Activated CD4-positive, alpha-beta T cell treated with anti-CD3 and anti-CD28 coated beads for 36 hours (primary cell): ENCODE measurements around the gene EXOSC2. TPM values are rescaled to one million over a fixed set of nuclear protein-coding genes. Genes with fewer than 3 reads are reported as not detected.

ENCODE experiments used
- ATAC-seq: fragments of 200-7000 bp; cut with Tn5 transposase; one replicate; pipeline ENCODE4 v1.10.0; 2021; ENCODE audit warnings: mild to moderate bottlenecking, moderate library complexity
- CTCF ChIA-PET: fragments of 350-600 bp; sonication (Branson Sonifier 250); formaldehyde crosslinking; loops from one replicate; lab custom pipeline; 2021; ENCODE audit warnings: antibody characterized with exemption; lab: Charles Lee
- POLR2A ChIA-PET: fragments of 350-600 bp; sonication (Branson Sonifier 250); formaldehyde crosslinking; loops from one replicate; lab custom pipeline; 2021; ENCODE audit warnings: antibody characterized with exemption, inconsistent platforms; lab: Charles Lee
- DNase-seq: peaks from one replicate; pipeline ENCODE4 v3.0.0-alpha.2; 2020
- H3K27ac Mint-ChIP-seq: one replicate; pipeline ENCODE4 v1.8.0; 2021; ENCODE audit warnings: mixed read lengths
- H3K27me3 Mint-ChIP-seq: one replicate; pipeline ENCODE4 v1.8.0; 2021; ENCODE audit warnings: mixed read lengths
- H3K36me3 Mint-ChIP-seq: one replicate; pipeline ENCODE4 v1.8.0; 2021; ENCODE audit warnings: low read depth, mixed read lengths
- H3K4me1 Mint-ChIP-seq: one replicate; pipeline ENCODE4 v1.8.0; 2021; ENCODE audit warnings: mixed read lengths
- H3K4me3 Mint-ChIP-seq: one replicate; pipeline ENCODE4 v1.8.0; 2021; ENCODE audit warnings: mild to moderate bottlenecking, moderate library complexity, mixed read lengths
- H3K9me3 Mint-ChIP-seq: one replicate; pipeline ENCODE4 v1.8.0; 2021; ENCODE audit warnings: low read depth, mixed read lengths
- intact Hi-C, 2 experiments: fragments of 100-400 bp; cut with DNase I in 1 of 2; cut with micrococcal nuclease in 1 of 2; formaldehyde crosslinking; loops; one replicate each; pipeline versions ENCODE4 v1.14.2 to v1.15.1; 2022 to 2024; cut with DNase I, micrococcal nuclease
- total RNA-seq, 2 experiments: library from RNA; stranded (reverse); gene quantifications; one replicate each; pipeline ENCODE4 v1.2.3, GENCODE V29; 2021

EXOSC2 gene, protein sequence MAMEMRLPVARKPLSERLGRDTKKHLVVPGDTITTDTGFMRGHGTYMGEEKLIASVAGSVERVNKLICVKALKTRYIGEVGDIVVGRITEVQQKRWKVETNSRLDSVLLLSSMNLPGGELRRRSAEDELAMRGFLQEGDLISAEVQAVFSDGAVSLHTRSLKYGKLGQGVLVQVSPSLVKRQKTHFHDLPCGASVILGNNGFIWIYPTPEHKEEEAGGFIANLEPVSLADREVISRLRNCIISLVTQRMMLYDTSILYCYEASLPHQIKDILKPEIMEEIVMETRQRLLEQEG
- total RNA-seq, result 10 to 100 TPM; 67.9 to 86.0 TPM

DNA sequence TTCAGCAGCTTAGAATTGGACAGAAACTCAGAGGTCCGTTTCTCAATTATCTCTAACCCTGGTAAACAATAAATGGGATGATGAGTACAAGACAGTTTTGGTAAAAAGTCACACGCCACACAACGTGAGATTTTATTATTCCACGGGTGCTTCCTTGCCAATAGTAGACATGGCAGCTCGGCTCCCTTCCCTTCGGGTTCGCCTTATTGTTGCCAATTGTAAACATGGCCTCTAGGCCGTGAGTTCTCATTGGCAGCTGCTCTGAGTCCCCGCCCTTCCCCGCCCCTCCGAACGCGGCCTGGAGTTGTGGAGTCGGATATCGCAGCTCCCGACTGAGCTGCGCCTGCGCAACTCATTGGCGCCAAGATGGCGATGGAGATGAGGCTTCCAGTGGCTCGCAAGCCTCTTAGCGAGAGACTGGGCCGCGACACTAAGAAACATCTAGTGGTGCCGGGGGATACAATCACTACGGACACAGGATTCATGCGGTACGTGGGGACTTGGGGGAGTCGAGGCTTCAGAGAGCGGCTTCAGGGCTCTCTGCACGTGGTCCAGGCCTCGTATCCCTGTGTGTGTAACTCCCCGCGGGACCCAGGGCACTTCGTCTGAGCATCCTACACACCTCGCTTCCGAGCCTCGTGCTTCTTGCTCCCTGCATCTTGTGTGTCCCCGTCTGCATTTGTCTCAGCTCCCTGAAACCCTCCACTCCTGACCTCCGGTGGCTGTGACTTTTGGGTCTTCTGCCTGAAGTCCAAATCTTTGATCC, at the start of gene EXOSC2:
TSS of gene EXOSC2 (plus strand) at position 355 of the 766 bp plus-strand sequence. CDS start at position 367, 12 bp downstream.
- no peaks in the 10 kb centered on the region for H3K27me3 Mint-ChIP-seq
- peaks cover 44% of the 10 kb centered on the region for H3K4me1 Mint-ChIP-seq
- intact Hi-C loops, result loop anchor here (1.0 to 5.0 kb wide), 7 partner anchors 19 to 869 kb away; partner anchors contain the start of genes FUBP3 (in 1 of the 2), NUP214 (in 1 of the 2) and TOR1A (in 1 of the 2)
- CTCF ChIA-PET, result interaction anchor here (0.6 to 3.3 kb wide), 11 partner anchors 8 to 233 kb away, joined by 3 to 35 read pairs (median 4); no protein-coding TSS in a partner anchor
- peaks cover 40% of the 10 kb centered on the region for H3K36me3 Mint-ChIP-seq
- POLR2A ChIA-PET, result interaction anchor here (0.7 to 1.5 kb wide), 6 partner anchors 9 to 680 kb away, joined by 3 to 9 read pairs (median 4); partner anchors contain the start of genes ABL1 and FUBP3
- DNase-seq (peak; percentile 99), ATAC-seq (peak; percentile 98)
- H3K9me3 Mint-ChIP-seq, result no peaks in the 10 kb centered on the region
- peak within 1 kb of the TSS; percentile 98 for H3K27ac Mint-ChIP-seq
- H3K4me3 Mint-ChIP-seq, result peak within 1 kb of the TSS; percentile 97

DNA sequence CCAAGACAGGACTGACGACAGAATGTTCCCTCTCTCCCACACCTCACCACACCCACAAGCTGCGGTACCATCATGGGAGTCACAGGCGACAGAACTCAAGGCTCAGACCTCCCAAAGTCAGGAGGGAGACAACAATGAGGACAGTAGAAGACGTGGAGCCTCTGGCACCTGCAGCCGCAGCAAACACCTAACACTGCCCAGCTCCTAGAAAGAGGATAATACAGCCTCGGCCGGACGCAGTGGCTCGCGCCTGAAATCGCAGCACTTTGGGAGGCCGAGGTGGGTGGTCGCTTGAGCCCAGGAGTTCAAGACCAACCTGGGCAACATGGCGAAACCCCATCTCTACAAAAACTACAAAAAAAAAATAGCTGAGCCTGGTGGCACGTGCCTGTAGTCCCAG, 42.4 kb upstream of the EXOSC2 start:
- ATAC-seq (no peak), DNase-seq (no peak)
- intact Hi-C loops, result no loop called here
- Mint-ChIP-seq H3K4me3 (no peak overlapping the region), H3K27me3 (peaks cover 18% of the 10 kb centered on the region), H3K27ac (no peak overlapping the region), H3K9me3 (peaks cover 2% of the 10 kb centered on the region), H3K4me1 (no peaks in the 10 kb centered on the region), H3K36me3 (no peaks in the 10 kb centered on the region)
- CTCF ChIA-PET, result no interaction called here
- POLR2A ChIA-PET, result no interaction called here

DNA sequence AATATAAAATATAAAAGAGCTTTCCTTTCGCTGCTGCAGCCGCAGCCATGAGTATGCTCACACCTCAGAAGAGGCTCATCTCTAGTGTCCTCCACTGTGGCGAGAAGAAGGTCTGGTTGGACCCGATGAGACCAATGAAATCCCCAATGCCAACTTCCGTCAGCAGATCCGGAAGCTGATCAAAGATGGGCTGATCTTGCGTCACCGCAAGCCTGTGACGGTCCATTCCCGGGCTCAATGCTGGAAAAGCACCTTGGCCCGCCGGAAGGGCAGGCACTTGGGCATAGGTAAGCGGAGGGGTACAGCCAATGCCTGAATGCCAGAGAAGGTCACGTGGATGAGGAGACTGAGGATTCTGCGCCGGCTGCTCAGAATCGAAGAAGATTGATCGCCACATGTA, 41.8 kb upstream of the EXOSC2 start:
- ChIA-PET POLR2A (no interaction called here), CTCF (no interaction called here)
- H3K27me3 Mint-ChIP-seq, result peaks cover 21% of the 10 kb centered on the region
- H3K9me3 Mint-ChIP-seq, result no peaks in the 10 kb centered on the region
- H3K27ac Mint-ChIP-seq, result no peak overlapping the region
- DNase-seq, result no peak
- no peak overlapping the region for H3K4me3 Mint-ChIP-seq
- ATAC-seq, result no peak
- intact Hi-C loops, result no loop called here
- H3K4me1 Mint-ChIP-seq, result no peaks in the 10 kb centered on the region
- no peaks in the 10 kb centered on the region for H3K36me3 Mint-ChIP-seq

DNA sequence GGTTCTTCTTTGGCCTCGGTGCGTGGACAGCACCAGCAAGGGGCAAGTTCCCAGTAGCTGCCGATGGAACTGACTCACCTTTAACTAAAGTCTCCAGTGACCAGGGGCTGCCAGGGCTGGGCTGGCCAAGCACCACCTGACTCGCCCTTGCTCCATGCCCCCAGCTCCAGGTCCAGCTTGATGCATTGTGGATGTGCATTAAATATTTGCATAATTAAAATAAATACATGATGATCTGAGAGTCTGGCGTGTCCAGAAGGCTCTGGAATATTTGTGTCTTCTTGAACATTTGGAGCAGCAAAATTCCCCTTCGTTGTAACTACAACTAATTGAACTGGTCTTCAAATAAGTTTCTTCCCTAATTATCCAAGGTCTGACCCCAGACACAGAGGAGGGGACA, 38.7 kb upstream of the EXOSC2 start:
- Mint-ChIP-seq H3K27ac (no peak overlapping the region), H3K4me1 (peaks cover 2% of the 10 kb centered on the region), H3K27me3 (peaks cover 41% of the 10 kb centered on the region), H3K4me3 (no peak overlapping the region), H3K9me3 (no peaks in the 10 kb centered on the region), H3K36me3 (no peaks in the 10 kb centered on the region)
- ChIA-PET CTCF (no interaction called here), POLR2A (no interaction called here)
- DNase-seq, result no peak
- no peak for ATAC-seq
- intact Hi-C loops, result no loop called here

DNA sequence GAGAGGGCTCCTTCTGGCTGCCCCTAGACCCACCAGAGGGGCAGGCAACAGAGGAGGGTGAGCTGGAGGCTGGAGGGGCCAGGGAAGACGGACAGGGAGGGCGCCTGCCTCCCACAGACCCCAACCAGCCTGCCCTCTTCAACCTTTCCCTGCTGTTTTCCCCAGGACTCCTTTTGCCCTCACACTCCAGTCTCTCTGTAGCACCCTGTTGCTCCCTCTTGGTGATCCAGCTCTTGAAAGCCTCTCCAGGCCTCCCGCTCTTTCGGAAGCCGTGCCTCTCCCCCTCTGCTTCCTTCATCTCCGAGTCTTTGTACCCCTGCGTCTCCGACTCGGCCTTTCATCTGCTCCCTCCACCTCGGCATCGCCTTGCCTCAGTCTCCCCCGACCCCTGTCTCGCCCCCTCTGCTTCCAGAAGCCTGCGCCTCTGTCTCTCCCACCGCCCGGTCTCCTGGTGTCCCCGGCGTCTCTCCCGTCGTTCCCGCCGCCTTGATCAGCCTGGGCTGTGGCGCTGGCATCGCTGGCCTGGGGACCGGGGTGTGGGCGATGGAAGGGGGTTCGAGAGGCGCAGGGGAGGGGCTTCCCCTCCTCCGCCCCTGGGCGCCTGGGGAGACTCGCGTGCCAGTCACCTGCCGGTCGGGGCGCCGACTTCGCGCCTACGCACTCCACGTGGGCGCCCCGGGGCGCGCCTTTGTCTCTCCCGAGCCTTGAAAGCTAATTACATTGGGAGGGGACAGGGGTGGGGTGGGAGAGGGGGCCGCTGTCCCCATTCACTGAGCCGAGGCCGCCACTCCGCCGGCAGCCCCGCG, 34.5 kb upstream of the EXOSC2 start:
- CTCF ChIA-PET, result no interaction called here
- H3K4me3 Mint-ChIP-seq, result no peak overlapping the region
- H3K27ac Mint-ChIP-seq, result no peak overlapping the region
- no peaks in the 10 kb centered on the region for H3K9me3 Mint-ChIP-seq
- H3K36me3 Mint-ChIP-seq, result no peaks in the 10 kb centered on the region
- peaks cover 15% of the 10 kb centered on the region for H3K4me1 Mint-ChIP-seq
- H3K27me3 Mint-ChIP-seq, result peaks cover 56% of the 10 kb centered on the region
- intact Hi-C loops, result no loop called here
- ATAC-seq (no peak), DNase-seq (no peak)
- POLR2A ChIA-PET, result no interaction called here

DNA sequence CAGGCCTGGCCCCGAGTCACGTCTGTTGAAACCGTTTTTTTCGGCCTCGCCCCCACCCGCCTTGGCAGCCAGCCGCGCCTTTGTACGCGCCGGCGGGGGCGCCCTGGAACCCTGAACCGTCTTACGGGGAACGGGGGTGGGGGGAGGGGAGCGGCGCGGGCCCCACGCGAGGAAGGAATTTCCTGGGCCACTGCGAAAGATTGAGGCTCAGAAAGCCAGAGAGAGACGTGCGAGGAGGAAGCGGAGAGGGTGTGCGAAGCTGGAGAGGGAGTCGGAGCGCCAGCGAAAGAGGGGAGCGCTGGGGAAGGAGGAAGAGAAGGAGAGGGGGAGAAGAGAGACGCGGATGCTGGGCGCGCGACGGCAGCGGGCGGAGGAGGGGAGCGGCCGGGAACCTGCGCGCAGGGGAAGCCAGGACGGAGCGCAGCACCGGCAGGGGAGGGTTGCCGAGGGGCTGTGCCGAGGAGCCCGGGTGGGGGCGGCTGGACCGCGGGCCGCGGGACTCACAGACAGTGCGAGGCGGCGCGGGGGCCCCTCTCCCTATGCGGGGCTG, 33.8 kb upstream of the EXOSC2 start:
- DNase-seq (peak; percentile 20), ATAC-seq (no peak)
- H3K4me1 Mint-ChIP-seq, result peaks cover 17% of the 10 kb centered on the region
- peaks cover 61% of the 10 kb centered on the region for H3K27me3 Mint-ChIP-seq
- POLR2A ChIA-PET, result no interaction called here
- H3K27ac Mint-ChIP-seq, result no peak overlapping the region
- intact Hi-C loops, result loop anchor here in 1 of 2 experiments (5.0 kb wide), 1 partner anchor 1928 kb away; no protein-coding TSS in a partner anchor
- no peaks in the 10 kb centered on the region for H3K36me3 Mint-ChIP-seq
- CTCF ChIA-PET, result no interaction called here
- no peak overlapping the region for H3K4me3 Mint-ChIP-seq
- H3K9me3 Mint-ChIP-seq, result no peaks in the 10 kb centered on the region

DNA sequence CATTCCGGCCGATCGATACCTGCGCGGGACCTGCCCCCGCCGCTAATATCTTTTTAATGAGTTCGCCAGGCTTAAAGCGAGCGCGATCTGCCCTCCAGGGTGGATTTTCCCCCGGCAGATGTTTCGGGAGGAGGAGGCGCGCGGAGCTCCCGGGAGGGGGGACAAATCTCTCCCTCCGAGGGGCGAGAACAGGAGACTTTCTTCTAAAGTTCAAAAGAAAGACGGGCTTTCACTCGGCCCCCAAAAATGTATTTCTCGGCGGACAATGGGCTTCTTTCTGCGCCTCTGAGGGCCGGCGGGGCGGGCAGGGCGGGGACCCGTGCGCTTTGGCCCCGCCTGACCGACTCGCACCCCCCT, 33.3 kb upstream of the EXOSC2 start:
- H3K27me3 Mint-ChIP-seq, result peaks cover 62% of the 10 kb centered on the region
- ChIA-PET POLR2A (no interaction called here), CTCF (no interaction called here)
- H3K27ac Mint-ChIP-seq, result no peak overlapping the region
- no peak overlapping the region for H3K4me3 Mint-ChIP-seq
- ATAC-seq, result no peak
- H3K9me3 Mint-ChIP-seq, result no peaks in the 10 kb centered on the region
- H3K4me1 Mint-ChIP-seq, result peaks cover 18% of the 10 kb centered on the region
- intact Hi-C loops, result loop anchor here in 1 of 2 experiments (5.0 kb wide), 1 partner anchor 1927 kb away; no protein-coding TSS in a partner anchor
- no peak for DNase-seq
- H3K36me3 Mint-ChIP-seq, result no peaks in the 10 kb centered on the region

DNA sequence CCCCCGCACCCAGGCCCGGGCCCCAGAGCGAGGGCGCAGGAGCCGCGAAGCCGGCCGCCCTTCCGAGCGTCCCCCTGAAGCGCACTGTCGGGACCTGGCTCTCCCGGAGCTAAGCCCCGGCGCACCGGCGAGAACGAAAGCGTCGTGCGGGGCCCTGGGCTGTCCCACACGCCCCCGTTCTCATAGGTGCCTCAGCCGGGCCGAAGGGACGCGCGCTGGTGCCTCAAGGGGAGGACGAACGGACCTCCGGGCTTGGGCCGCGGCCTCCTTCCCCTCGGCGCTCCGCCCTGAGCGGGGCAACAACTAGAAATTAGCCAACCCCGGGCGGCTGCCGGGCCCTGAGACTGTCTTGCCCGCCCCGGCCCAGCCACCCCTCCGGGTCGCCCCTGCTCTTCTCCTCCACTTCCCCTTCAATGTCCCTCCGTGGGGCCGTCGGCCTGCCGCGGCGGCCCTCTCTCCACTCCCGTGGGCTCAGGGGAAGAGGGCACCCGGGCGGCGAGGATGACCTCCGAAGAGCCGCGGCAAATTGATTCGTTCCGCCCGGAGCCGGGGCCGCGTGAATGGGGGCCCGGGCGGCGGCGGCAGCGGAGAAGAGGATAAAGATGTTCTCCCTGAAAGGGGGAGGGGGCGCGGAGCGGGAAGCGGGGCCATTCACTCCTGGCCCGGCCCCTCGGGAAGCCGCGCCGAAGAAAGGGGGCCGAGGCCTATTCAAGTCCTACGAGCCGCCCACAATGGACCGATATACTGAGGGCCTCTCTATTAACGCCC, 32.7 kb upstream of the EXOSC2 start:
- Mint-ChIP-seq H3K36me3 (no peaks in the 10 kb centered on the region), H3K27ac (no peak overlapping the region), H3K27me3 (peaks cover 63% of the 10 kb centered on the region), H3K4me3 (no peak overlapping the region), H3K9me3 (no peaks in the 10 kb centered on the region), H3K4me1 (peaks cover 21% of the 10 kb centered on the region)
- ChIA-PET CTCF (no interaction called here), POLR2A (no interaction called here)
- DNase-seq (peak; percentile 14), ATAC-seq (no peak)
- intact Hi-C loops, result loop anchor here in 1 of 2 experiments (5.0 kb wide), 1 partner anchor 1926 kb away; no protein-coding TSS in a partner anchor

DNA sequence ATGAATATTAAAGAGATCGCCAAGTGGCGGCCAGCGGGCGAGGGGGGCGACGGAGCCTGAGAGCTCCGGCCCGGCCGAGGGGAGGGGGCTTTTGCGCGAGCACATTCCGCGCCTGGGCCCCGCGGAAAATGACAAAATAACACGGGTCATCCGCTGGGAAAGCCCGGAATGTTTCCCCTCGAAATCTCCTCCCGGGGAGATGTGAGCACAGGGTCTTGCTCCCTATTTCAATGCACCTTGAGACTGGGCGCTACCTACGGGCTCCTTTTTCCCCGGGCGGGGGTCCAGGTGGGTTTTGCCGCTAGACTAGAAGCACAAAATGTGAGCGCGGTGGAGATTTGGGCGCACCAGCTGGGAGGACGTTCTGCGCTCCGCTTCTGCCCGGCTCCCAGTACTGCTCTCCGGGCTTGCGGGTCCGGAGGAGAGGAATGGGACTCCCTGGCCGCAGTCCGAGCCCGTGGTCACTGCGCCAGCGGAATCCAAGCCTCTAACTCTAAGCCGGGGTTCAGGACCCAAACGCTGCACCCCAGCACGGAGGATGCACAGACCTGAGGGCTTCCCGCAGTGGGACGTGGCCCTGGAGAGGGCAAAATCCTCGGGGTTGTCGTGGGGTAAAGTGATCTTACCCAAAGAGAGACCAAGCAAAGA, 32.0 kb upstream of the EXOSC2 start:
- no peaks in the 10 kb centered on the region for H3K9me3 Mint-ChIP-seq
- DNase-seq, result peak; percentile 18
- H3K36me3 Mint-ChIP-seq, result no peaks in the 10 kb centered on the region
- no peak for ATAC-seq
- peaks cover 62% of the 10 kb centered on the region for H3K27me3 Mint-ChIP-seq
- POLR2A ChIA-PET, result interaction anchor here (0.5 kb wide), 1 partner anchor 611 kb away, joined by 3 read pairs; no protein-coding TSS in a partner anchor
- intact Hi-C loops, result loop anchor here in 1 of 2 experiments (5.0 kb wide), 1 partner anchor 1926 kb away; no protein-coding TSS in a partner anchor
- H3K4me1 Mint-ChIP-seq, result peaks cover 21% of the 10 kb centered on the region
- no peak overlapping the region for H3K27ac Mint-ChIP-seq
- no peak overlapping the region for H3K4me3 Mint-ChIP-seq
- CTCF ChIA-PET, result no interaction called here
